Parathyroid adenoma (tissue), 2 donors: ENCODE data around the gene ZSCAN29.

Experiments used
- H2AFZ ChIP-seq: fragments of 300-600 bp; sonication (generic); one replicate; pipeline ENCODE4 v1.7.0; 2017; ENCODE audit warnings: antibody characterized with exemption, mild to moderate bottlenecking
- H3K27ac ChIP-seq: fragments of 300-600 bp; sonication (generic); one replicate; pipeline ENCODE4 v1.7.0; 2017
- H3K27me3 ChIP-seq: fragments of 300-600 bp; sonication (generic); one replicate; pipeline ENCODE4 v1.7.0; 2017; ENCODE audit warnings: low read length; ENCODE audit not compliant: control insufficient read depth, insufficient read depth
- H3K36me3 ChIP-seq: fragments of 300-600 bp; sonication (generic); one replicate; pipeline ENCODE4 v1.7.0; 2017; ENCODE audit warnings: low read length; ENCODE audit not compliant: control insufficient read depth, insufficient read depth
- H3K4me1 ChIP-seq: fragments of 300-600 bp; sonication (generic); one replicate; pipeline ENCODE4 v1.7.0; 2017; ENCODE audit warnings: control low read depth
- H3K4me2 ChIP-seq: fragments of 300-600 bp; sonication (generic); one replicate; pipeline ENCODE4 v1.7.0; 2017; ENCODE audit warnings: low read length
- H3K4me3 ChIP-seq: fragments of 300-600 bp; sonication (generic); one replicate; pipeline ENCODE4 v1.7.0; 2017; ENCODE audit warnings: low read depth, low read length
- H3K79me2 ChIP-seq: fragments of 300-600 bp; sonication (generic); one replicate; pipeline ENCODE4 v1.7.0; 2017; ENCODE audit warnings: control low read depth
- H3K9ac ChIP-seq: fragments of 300-600 bp; sonication (generic); one replicate; pipeline ENCODE4 v1.7.0; 2017; ENCODE audit warnings: mild to moderate bottlenecking
- H3K9me3 ChIP-seq: fragments of 300-600 bp; sonication (generic); one replicate; pipeline ENCODE4 v1.7.0; 2017; ENCODE audit warnings: low read length; ENCODE audit not compliant: control insufficient read depth
- CTCF ChIP-seq: fragments of 300-600 bp; sonication (generic); IDR thresholded peaks from one replicate; pipeline ENCODE4 v1.7.0; 2017; ENCODE audit warnings: antibody characterized with exemption, mild to moderate bottlenecking
- donor health status: primary hyperparathyroidism.

Gene ZSCAN29

DNA sequence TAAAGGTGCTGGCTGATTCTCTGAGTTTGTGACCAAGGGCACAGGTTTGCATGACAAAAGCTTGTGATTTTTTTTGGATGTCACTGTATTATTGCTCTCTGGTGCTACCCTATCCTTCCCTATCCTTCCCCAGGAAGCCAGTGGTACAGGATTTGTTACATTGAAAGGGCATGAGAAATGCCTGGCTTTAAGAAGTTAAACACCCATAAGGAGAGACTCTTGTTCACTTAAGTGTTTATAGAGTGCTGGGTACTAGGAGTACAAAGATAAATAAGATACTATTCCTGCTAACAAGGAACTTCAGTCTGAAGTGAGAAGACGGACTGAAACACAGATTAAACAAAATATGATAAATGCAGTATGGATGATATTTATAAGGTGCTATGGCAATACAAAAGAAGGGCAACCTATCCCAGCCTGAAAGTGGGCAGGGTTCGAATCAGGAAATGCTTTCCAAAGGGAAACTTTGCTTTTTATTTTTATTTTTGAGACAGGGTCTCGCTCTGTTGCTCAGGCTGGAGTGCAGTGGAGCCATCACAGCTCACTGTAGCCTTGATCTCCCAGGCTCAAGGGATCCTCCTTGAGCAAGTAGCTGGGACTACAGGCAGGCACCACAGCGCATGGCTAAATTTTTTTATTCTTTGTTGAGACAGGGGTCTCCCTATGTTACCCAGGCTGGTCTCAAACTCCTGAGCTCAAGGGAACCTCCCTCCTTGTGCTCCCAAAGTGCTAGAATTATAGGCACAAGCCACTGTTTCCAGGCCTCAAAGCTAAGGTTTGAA, 51.7 kb downstream of the ZSCAN29 start:
- H3K27ac ChIP-seq = no peak overlapping the region
- no peaks in the 10 kb centered on the region for H3K27me3 ChIP-seq
- no peaks in the 10 kb centered on the region for H3K4me1 ChIP-seq
- no peaks in the 10 kb centered on the region for H3K36me3 ChIP-seq
- no peak overlapping the region for H3K4me2 ChIP-seq
- no peak overlapping the region for H3K4me3 ChIP-seq
- H3K79me2 ChIP-seq = no peaks in the 10 kb centered on the region
- H3K9me3 ChIP-seq = no peaks in the 10 kb centered on the region
- no peak overlapping the region for H3K9ac ChIP-seq
- H2AFZ ChIP-seq = no peak overlapping the region
- TF ChIP-seq CTCF = no peak

GRCh38 chr15:43317566-43318184, 53.2 kb downstream of the ZSCAN29 start:
- Histone ChIP-seq H3K4me3 (no peak overlapping the region), H3K9me3 (no peaks in the 10 kb centered on the region)

DNA sequence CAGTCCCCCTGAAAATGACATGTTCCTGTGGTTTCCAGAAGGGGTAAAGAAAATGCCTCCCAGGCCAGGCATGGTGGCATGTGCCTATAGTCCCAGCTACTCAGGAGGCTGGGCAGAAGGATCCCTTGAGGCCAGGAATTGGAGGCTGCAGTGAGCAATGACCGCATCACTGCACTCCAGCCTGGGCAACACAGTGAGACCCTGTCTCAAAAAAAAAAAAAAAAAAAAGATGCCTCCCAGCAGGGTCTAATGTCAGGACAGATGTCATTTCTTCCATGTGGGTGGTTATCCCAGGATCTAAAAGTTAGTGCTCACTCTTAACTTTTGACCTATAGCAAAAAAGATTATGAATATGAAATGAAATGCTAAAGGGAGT, 53.9 kb downstream of the ZSCAN29 start:
- Histone ChIP-seq H3K9me3 (no peaks in the 10 kb centered on the region), H3K4me2 (no peak overlapping the region), H3K9ac (no peak overlapping the region), H3K4me3 (no peak overlapping the region), H3K36me3 (no peaks in the 10 kb centered on the region), H3K79me2 (no peaks in the 10 kb centered on the region), H3K27me3 (no peaks in the 10 kb centered on the region), H3K27ac (no peak overlapping the region), H3K4me1 (no peaks in the 10 kb centered on the region), H2AFZ (no peak overlapping the region)
- no peak for TF ChIP-seq CTCF

More at GRCh38 chr15:43317566-43318184, 53.2 kb downstream of the ZSCAN29 start:
- Histone ChIP-seq H3K4me1 (no peaks in the 10 kb centered on the region), H3K36me3 (no peaks in the 10 kb centered on the region), H3K27me3 (no peaks in the 10 kb centered on the region), H3K27ac (no peak overlapping the region), H3K79me2 (no peaks in the 10 kb centered on the region), H3K4me2 (no peak overlapping the region), H3K9ac (no peak overlapping the region), H2AFZ (no peak overlapping the region)
- no peak for TF ChIP-seq CTCF

- Histone ChIP-seq H3K4me2 (no peak overlapping the region), H3K79me2 (no peaks in the 10 kb centered on the region), H2AFZ (no peak overlapping the region), H3K9ac (no peak overlapping the region), H3K9me3 (no peaks in the 10 kb centered on the region), H3K4me3 (no peak overlapping the region), H3K27ac (no peak overlapping the region), H3K36me3 (no peaks in the 10 kb centered on the region), H3K4me1 (no peaks in the 10 kb centered on the region), H3K27me3 (no peaks in the 10 kb centered on the region)
- no peak for TF ChIP-seq CTCF
Measured at GRCh38 chr15:43316016-43316970, 54.5 kb downstream of the ZSCAN29 start.
